ENCODE results near the gene NR3C2.
A peak's percentile ranks its signal among the peaks of the same experiment; 100 is the strongest.

Gene NR3C2

GRCh38 chr4:148445071-148445859, 3.1 kb upstream of the NR3C2 start:
- H3K36me3 ChIP-seq (ENCODE audit: control insufficient read depth, insufficient read depth, low read length), result no peaks in the 10 kb centered on the region
- peak overlapping the region; percentile 97 for H3K9ac ChIP-seq (ENCODE audit: low read length)
- H3K4me1 ChIP-seq (ENCODE audit: control insufficient read depth, insufficient read depth, low read length), result peaks cover 13% of the 10 kb centered on the region
- peak overlapping the region; percentile 38 for H3K4me3 ChIP-seq (ENCODE audit: low read length)
- peaks cover 5% of the 10 kb centered on the region for H3K27me3 ChIP-seq (ENCODE audit: control insufficient read depth, insufficient read depth, low read length)
- H3K9me3 ChIP-seq (ENCODE audit: control insufficient read depth, low read length), result no peaks in the 10 kb centered on the region

- H3K36me3 ChIP-seq (ENCODE audit: control insufficient read depth, insufficient read depth, low read length), result no peaks in the 10 kb centered on the region
- H3K9me3 ChIP-seq (ENCODE audit: control insufficient read depth, low read length), result no peaks in the 10 kb centered on the region
- H3K4me3 ChIP-seq (ENCODE audit: low read length), result peak overlapping the region; percentile 96
- peak overlapping the region; percentile 97 for H3K9ac ChIP-seq (ENCODE audit: low read length)
- peaks cover 17% of the 10 kb centered on the region for H3K4me1 ChIP-seq (ENCODE audit: control insufficient read depth, insufficient read depth, low read length)
- H3K27me3 ChIP-seq (ENCODE audit: control insufficient read depth, insufficient read depth, low read length), result peaks cover 5% of the 10 kb centered on the region
These were observed 2.3 kb upstream of the NR3C2 start for GRCh38 chr4:148444296-148445070.

- Histone ChIP-seq H3K4me3 (ENCODE audit: low read length) (peak overlapping the region; percentile 96), H3K36me3 (ENCODE audit: control insufficient read depth, insufficient read depth, low read length) (no peaks in the 10 kb centered on the region), H3K4me1 (ENCODE audit: control insufficient read depth, insufficient read depth, low read length) (peaks cover 22% of the 10 kb centered on the region), H3K9ac (ENCODE audit: low read length) (peak overlapping the region; percentile 97), H3K27me3 (ENCODE audit: control insufficient read depth, insufficient read depth, low read length) (peaks cover 5% of the 10 kb centered on the region), H3K9me3 (ENCODE audit: control insufficient read depth, low read length) (no peaks in the 10 kb centered on the region)
These were observed 1.5 kb upstream of the NR3C2 start for GRCh38 chr4:148443512-148444295.

- no peaks in the 10 kb centered on the region for H3K9me3 ChIP-seq (ENCODE audit: control insufficient read depth, low read length)
- H3K36me3 ChIP-seq (ENCODE audit: control insufficient read depth, insufficient read depth, low read length), result no peaks in the 10 kb centered on the region
- peaks cover 26% of the 10 kb centered on the region for H3K4me1 ChIP-seq (ENCODE audit: control insufficient read depth, insufficient read depth, low read length)
- H3K9ac ChIP-seq (ENCODE audit: low read length), result peak overlapping the region; percentile 97
- H3K4me3 ChIP-seq (ENCODE audit: low read length), result peak overlapping the region; percentile 96
- peaks cover 5% of the 10 kb centered on the region for H3K27me3 ChIP-seq (ENCODE audit: control insufficient read depth, insufficient read depth, low read length)
These were observed 758 bp upstream of the NR3C2 start for GRCh38 chr4:148442832-148443511.

GRCh38 chr4:148441624-148441985, 609 bp downstream of the NR3C2 start:
- Histone ChIP-seq H3K4me3 (ENCODE audit: low read length) (peak overlapping the region; percentile 91), H3K9me3 (ENCODE audit: control insufficient read depth, low read length) (no peaks in the 10 kb centered on the region), H3K36me3 (ENCODE audit: control insufficient read depth, insufficient read depth, low read length) (no peaks in the 10 kb centered on the region), H3K4me1 (ENCODE audit: control insufficient read depth, insufficient read depth, low read length) (peaks cover 21% of the 10 kb centered on the region), H3K27me3 (ENCODE audit: control insufficient read depth, insufficient read depth, low read length) (peaks cover 5% of the 10 kb centered on the region), H3K9ac (ENCODE audit: low read length) (peak overlapping the region; percentile 97)

- Histone ChIP-seq H3K9me3 (ENCODE audit: control insufficient read depth, low read length) (no peaks in the 10 kb centered on the region), H3K27me3 (ENCODE audit: control insufficient read depth, insufficient read depth, low read length) (no peaks in the 10 kb centered on the region), H3K4me1 (ENCODE audit: control insufficient read depth, insufficient read depth, low read length) (peaks cover 40% of the 10 kb centered on the region), H3K36me3 (ENCODE audit: control insufficient read depth, insufficient read depth, low read length) (no peaks in the 10 kb centered on the region), H3K9ac (ENCODE audit: low read length) (no peak overlapping the region), H3K4me3 (ENCODE audit: low read length) (no peak overlapping the region)
These were observed 4.2 kb downstream of the NR3C2 start for GRCh38 chr4:148438047-148438446.

- no peaks in the 10 kb centered on the region for H3K36me3 ChIP-seq (ENCODE audit: control insufficient read depth, insufficient read depth, low read length)
- H3K4me3 ChIP-seq (ENCODE audit: low read length), result no peak overlapping the region
- H3K9ac ChIP-seq (ENCODE audit: low read length), result no peak overlapping the region
- no peaks in the 10 kb centered on the region for H3K9me3 ChIP-seq (ENCODE audit: control insufficient read depth, low read length)
- H3K4me1 ChIP-seq (ENCODE audit: control insufficient read depth, insufficient read depth, low read length), result peaks cover 43% of the 10 kb centered on the region
- no peaks in the 10 kb centered on the region for H3K27me3 ChIP-seq (ENCODE audit: control insufficient read depth, insufficient read depth, low read length)
These were observed 4.8 kb downstream of the NR3C2 start for GRCh38 chr4:148437439-148437838.

GRCh38 chr4:148436512-148436911, 5.7 kb downstream of the NR3C2 start:
- no peak overlapping the region for H3K9ac ChIP-seq (ENCODE audit: low read length)
- H3K27me3 ChIP-seq (ENCODE audit: control insufficient read depth, insufficient read depth, low read length), result no peaks in the 10 kb centered on the region
- H3K9me3 ChIP-seq (ENCODE audit: control insufficient read depth, low read length), result no peaks in the 10 kb centered on the region
- H3K4me3 ChIP-seq (ENCODE audit: low read length), result no peak overlapping the region
- no peaks in the 10 kb centered on the region for H3K36me3 ChIP-seq (ENCODE audit: control insufficient read depth, insufficient read depth, low read length)
- H3K4me1 ChIP-seq (ENCODE audit: control insufficient read depth, insufficient read depth, low read length), result peaks cover 43% of the 10 kb centered on the region

- no peak overlapping the region for H3K9ac ChIP-seq (ENCODE audit: low read length)
- H3K27me3 ChIP-seq (ENCODE audit: control insufficient read depth, insufficient read depth, low read length), result no peaks in the 10 kb centered on the region
- no peaks in the 10 kb centered on the region for H3K36me3 ChIP-seq (ENCODE audit: control insufficient read depth, insufficient read depth, low read length)
- H3K4me1 ChIP-seq (ENCODE audit: control insufficient read depth, insufficient read depth, low read length), result peaks cover 41% of the 10 kb centered on the region
- no peak overlapping the region for H3K4me3 ChIP-seq (ENCODE audit: low read length)
- no peaks in the 10 kb centered on the region for H3K9me3 ChIP-seq (ENCODE audit: control insufficient read depth, low read length)
These were observed 6.4 kb downstream of the NR3C2 start for GRCh38 chr4:148435654-148436406.

GRCh38 chr4:148434075-148434773, 8.0 kb downstream of the NR3C2 start:
- Histone ChIP-seq H3K9ac (ENCODE audit: low read length) (no peak overlapping the region), H3K4me1 (ENCODE audit: control insufficient read depth, insufficient read depth, low read length) (peaks cover 29% of the 10 kb centered on the region), H3K36me3 (ENCODE audit: control insufficient read depth, insufficient read depth, low read length) (no peaks in the 10 kb centered on the region), H3K4me3 (ENCODE audit: low read length) (no peak overlapping the region), H3K27me3 (ENCODE audit: control insufficient read depth, insufficient read depth, low read length) (no peaks in the 10 kb centered on the region), H3K9me3 (ENCODE audit: control insufficient read depth, low read length) (no peaks in the 10 kb centered on the region)

Data from mucosa of stomach (tissue), 1 donor.